ENCODE measurements around the gene NDUFV3. TPM values are rescaled to one million over a fixed set of nuclear protein-coding genes. Genes with fewer than 3 reads are reported as not detected.

The NDUFV3 gene
- total and polyA plus RNA-seq, 2 of the 13 experiments (the other 11 are each of a cell fraction or from before 2014, with no cell fraction given), result 14.2 to 29.6 TPM

- TF ChIP-seq ZBTB25 (CRISPR knock-in tag; IDR thresholded peaks at IDR 0.05), result no peak
- no peak for TF ChIP-seq AHR (CRISPR knock-in tag; IDR thresholded peaks at IDR 0.05)
- TF ChIP-seq, protein P1, sequence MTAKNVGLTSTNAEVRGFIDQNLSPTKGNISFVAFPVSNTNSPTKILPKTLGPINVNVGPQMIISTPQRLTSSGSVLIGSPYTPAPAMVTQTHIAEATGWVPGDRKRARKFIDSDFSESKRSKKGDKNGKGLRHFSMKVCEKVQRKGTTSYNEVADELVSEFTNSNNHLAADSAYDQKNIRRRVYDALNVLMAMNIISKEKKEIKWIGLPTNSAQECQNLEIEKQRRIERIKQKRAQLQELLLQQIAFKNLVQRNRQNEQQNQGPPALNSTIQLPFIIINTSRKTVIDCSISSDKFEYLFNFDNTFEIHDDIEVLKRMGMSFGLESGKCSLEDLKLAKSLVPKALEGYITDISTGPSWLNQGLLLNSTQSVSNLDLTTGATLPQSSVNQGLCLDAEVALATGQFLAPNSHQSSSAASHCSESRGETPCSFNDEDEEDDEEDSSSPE (CRISPR knock-in tag; IDR thresholded peaks at IDR 0.05), result peak; percentile 85
- TF ChIP-seq SMARCE1 (IDR thresholded peaks at IDR 0.05; ENCODE audit: borderline replicate concordance), result no peak
- TF ChIP-seq ZGPAT (CRISPR knock-in tag; IDR thresholded peaks at IDR 0.05), result 0 out of 2 replicates have a peak, but pooled peaks have one; percentile 25
- TF ChIP-seq ZBTB39 (CRISPR knock-in tag; IDR thresholded peaks at IDR 0.05), result no peak
- 0 out of 2 replicates have a peak, but pooled peaks have one; percentile 48 for TF ChIP-seq SAP130 (CRISPR knock-in tag; IDR thresholded peaks at IDR 0.05; ENCODE audit: low read depth)
- TF ChIP-seq RXRB (CRISPR knock-in tag; IDR thresholded peaks at IDR 0.05; ENCODE audit: borderline replicate concordance), result 0 out of 2 replicates have a peak, but pooled peaks have one; percentile 45
- TF ChIP-seq MXD4 (CRISPR knock-in tag; IDR thresholded peaks at IDR 0.05), result no peak
- TF ChIP-seq ZNF256 (CRISPR knock-in tag; conservative IDR thresholded peaks at IDR 0.05), result no peak
- no peak for TF ChIP-seq ZNF557 (CRISPR knock-in tag; IDR thresholded peaks at IDR 0.05)
- TF ChIP-seq HNRNPLL (IDR thresholded peaks at IDR 0.05; ENCODE audit: low read depth, low read length, poor library complexity, severe bottlenecking), result no peak
- TF ChIP-seq ZNF720 (CRISPR knock-in tag; IDR thresholded peaks at IDR 0.05), result no peak
- peak; percentile 44; the same call in 1 of the 2 replicates for TF ChIP-seq GABPB1 (CRISPR knock-in tag; IDR thresholded peaks at IDR 0.05)
- TF ChIP-seq ZNF510 (CRISPR knock-in tag; IDR thresholded peaks at IDR 0.05; ENCODE audit: low read depth), result no peak
- 0 out of 2 replicates have a peak, but pooled peaks have one; percentile 40 for TF ChIP-seq ERF (CRISPR knock-in tag; IDR thresholded peaks at IDR 0.05)
- TF ChIP-seq ZNF547 (CRISPR knock-in tag; IDR thresholded peaks at IDR 0.05), result no peak
Observed at GRCh38 chr21:42923553-42924432, 30.7 kb downstream of the NDUFV3 start (continued).
